WI38 (cell line): ENCODE data around the gene CALML4.
"Not testable (repeated sequence)": the region's sequence is repeated elsewhere in the genome, so short reads cannot be mapped to it uniquely, and the experiment has no call there.

Experiments used
- H3K4me3 ChIP-seq: 2 replicates; pipeline ENCODE4 v1.5.1; 2011; ENCODE audit warnings: low read depth, mild to moderate bottlenecking, control low read depth, low read length
- TF ChIP-seq, protein P1 (sequence below): IDR thresholded peaks from 2 replicates; pipeline ENCODE4 v1.5.1; 2012; ENCODE audit warnings: low read depth, mild to moderate bottlenecking, control low read depth, low read length

CALML4 gene

DNA sequence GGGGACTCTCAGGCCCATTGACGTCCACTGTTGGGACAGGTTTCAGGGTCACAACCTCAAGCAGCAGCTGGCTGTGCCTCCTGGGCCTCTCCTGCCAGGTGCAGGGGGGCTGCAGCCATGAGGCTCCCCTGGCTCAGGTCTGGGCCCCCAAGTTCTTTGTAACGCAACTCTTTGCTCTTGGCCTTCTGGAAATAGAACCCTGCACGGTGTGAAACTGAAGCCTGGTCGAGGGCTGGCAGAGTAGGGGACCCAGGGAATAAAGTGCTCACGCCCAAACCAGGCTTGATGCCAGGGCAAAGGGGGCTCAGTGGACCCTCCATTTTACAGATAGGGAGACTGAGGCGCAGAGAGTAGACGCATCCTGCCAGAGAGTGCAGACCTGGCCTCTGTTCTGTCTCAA, 771 bp downstream of the CALML4 start:
- TF ChIP-seq, protein P1, sequence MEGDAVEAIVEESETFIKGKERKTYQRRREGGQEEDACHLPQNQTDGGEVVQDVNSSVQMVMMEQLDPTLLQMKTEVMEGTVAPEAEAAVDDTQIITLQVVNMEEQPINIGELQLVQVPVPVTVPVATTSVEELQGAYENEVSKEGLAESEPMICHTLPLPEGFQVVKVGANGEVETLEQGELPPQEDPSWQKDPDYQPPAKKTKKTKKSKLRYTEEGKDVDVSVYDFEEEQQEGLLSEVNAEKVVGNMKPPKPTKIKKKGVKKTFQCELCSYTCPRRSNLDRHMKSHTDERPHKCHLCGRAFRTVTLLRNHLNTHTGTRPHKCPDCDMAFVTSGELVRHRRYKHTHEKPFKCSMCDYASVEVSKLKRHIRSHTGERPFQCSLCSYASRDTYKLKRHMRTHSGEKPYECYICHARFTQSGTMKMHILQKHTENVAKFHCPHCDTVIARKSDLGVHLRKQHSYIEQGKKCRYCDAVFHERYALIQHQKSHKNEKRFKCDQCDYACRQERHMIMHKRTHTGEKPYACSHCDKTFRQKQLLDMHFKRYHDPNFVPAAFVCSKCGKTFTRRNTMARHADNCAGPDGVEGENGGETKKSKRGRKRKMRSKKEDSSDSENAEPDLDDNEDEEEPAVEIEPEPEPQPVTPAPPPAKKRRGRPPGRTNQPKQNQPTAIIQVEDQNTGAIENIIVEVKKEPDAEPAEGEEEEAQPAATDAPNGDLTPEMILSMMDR, result no peak
- no peak overlapping the region for H3K4me3 ChIP-seq

DNA sequence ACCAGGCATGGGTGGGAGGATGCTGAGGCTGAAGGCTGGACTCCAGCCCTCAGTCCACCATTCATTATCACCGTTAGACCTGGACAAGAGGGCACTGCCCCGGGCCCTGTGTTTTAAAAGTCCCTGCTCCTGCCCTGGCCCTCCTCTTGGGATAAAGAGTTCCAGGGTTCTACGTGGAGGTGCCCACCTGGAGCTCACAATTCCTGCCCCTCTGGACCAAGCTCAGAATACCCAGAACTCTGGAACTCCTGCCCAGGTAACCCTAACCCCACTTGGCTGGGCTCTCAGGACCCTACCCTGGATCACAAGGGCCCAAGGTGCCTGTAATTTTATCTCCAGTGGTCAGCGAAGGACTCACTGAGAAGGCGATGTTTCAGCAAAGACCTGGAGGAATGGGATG, 1.2 kb downstream of the CALML4 start:
- no peak overlapping the region for H3K4me3 ChIP-seq
- TF ChIP-seq, protein P1, result no peak

DNA sequence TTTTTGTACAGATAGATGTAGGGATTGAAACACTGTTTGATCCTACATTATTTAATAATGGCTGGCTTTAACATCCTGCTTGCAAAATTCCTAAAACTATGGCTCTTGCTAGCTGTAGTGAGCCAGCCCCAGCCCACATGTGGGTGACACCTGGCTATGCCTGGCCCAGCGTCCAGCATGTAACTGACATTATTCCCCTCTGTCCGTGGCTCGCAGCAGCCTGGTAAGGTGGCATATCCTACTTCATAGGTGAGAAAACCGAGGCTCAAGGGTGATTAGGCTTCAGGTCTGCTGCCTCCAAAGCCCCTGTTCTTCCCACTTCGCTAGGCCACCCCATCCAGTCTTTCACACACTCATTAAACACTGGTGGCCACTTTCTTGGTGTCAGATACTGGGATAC, 1.6 kb downstream of the CALML4 start:
- H3K4me3 ChIP-seq, result no peak overlapping the region
- TF ChIP-seq, protein P1, result no peak

DNA sequence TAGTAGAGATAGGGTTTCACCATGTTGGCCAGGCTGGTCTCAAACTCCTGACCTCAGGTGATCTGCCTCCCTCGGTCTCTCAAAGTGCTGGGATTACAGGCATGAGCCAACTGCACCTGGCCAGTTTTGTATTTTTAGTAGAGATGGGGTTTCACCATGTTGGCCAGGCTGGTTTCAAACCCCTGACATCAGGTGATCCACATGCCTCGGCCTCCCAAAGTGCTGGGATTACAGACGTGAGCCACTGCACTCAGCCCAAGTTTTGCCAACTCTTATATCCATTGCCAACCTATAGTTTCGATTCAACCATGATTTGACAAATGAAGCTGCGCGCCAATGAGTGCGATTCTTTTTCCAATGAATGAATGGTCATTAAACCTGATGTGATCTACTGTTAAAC, 2.1 kb downstream of the CALML4 start:
- not testable (repeated sequence) for H3K4me3 ChIP-seq

DNA sequence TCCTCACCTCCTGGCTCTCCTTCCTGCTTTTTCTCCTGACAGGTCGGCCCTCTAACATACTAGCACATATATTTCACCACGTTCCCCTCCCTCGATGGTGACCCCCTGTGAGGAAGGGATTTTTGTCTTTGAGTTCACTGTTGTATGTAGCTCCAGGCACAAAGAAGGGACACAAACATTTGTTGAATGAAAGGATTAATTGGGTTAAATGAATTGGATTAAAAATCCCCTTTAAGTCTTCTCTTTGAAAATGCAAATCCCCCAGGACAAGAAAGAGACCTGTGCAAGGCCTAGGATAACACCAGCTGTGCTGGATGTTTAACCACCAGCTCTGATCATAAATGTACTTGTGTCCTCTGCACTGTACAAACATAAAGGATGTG, 3.3 kb downstream of the CALML4 start:
- H3K4me3 ChIP-seq, result no peak overlapping the region
- TF ChIP-seq, protein P1, result no peak

DNA sequence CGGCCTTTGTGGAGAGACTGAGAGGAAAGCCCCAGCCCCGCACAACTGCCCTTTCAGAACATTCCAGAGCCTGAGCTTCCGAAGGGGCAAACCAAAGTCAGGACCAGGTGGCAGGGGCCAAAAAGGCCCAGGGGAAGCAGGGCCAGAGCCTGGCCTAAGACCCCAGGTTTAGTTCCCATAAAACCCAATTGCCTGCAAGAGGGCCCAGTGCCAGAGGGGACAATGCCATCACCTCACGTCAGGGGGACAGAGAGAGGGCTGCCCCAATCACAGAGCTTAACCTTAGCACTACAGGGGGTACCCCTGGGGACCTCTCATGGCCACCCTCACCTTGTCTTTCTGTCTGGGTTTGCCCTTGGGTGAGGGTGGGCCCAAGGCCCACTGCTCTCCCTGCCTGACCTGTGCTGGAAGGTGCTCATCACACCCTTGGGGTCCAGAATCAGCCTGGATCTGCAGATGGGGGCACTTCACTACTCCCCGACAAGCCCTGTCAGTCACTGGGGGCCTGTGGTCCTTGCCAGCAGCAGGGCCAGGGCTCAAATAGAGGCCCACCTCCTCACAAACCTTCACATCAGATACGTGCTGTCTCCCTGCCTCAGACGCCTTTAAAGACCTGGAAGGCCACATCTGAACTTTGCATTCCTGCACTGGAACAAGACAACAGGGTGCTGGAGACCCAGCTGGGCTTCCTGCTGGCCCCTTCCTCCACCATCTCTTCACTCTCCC, 3.8 kb downstream of the CALML4 start:
- TF ChIP-seq, protein P1, result no peak
- no peak overlapping the region for H3K4me3 ChIP-seq

DNA sequence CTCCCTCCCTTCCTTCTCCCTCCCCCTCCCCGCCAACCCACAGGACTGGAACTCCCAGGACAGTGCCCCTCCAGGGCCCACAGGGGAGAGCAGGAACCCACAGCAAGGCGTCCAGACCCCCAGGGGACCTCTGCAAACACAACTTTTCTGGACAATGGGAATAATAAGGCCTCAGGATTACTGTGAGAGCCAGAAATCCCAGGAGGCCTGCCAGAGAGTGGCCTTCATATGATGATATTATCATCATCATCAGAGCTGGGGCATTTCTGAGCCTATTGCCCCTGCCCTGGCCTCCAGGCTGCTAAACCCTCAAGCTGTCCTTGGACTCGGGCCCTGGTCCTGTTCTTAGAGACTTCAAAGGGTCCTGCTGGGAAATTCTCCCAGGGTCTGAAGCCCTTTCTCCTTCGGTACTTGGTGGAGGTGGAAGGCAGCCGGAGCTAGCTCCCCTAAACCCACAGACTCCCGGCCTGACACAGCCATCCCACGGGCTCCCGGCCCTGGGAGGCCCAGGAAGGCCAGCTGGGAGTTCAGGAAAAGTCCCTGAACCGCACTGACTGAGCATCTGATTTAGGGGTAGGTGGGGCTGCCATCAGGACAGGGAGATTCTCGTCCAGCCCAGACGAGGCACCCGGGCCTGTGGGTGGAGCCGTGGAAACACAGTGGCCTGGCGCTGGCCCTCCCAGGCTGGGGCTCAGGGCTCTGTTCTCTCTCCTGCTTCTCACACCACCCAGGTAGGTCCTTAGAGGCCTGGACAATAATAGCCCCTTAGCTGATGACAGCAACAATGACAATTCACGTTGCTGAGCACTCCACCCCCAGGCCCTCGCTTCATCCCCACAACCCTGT, 4.9 kb downstream of the CALML4 start:
- no peak overlapping the region for H3K4me3 ChIP-seq
- TF ChIP-seq, protein P1, result no peak
